Measurements from ENCODE around the gene MRPL40.

DNA sequence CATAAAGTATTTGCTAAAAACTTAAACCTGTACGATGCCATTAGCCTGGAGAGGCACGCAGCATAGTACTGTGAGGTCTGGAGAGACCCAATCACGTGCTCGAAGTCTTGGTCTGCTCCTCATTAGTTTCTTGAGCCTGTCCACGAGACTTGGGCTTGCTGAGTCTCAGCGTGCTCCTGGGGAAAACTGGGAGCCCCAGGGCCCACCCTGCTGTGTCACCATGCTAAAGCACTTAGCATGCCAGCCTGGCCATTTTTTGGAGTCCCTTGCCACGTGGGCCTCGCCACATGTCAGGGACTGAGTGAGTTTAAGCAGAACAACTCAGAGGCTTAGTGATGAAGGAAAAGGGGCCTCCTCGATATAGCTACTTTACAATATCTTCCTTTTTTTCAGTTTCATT, 50.0 kb downstream of the MRPL40 start:
- TF ChIP-seq EZH2 (IDR thresholded peaks at IDR 0.05; ENCODE audit: low read length, missing control alignments) = no peak
- TF ChIP-seq, protein P1, sequence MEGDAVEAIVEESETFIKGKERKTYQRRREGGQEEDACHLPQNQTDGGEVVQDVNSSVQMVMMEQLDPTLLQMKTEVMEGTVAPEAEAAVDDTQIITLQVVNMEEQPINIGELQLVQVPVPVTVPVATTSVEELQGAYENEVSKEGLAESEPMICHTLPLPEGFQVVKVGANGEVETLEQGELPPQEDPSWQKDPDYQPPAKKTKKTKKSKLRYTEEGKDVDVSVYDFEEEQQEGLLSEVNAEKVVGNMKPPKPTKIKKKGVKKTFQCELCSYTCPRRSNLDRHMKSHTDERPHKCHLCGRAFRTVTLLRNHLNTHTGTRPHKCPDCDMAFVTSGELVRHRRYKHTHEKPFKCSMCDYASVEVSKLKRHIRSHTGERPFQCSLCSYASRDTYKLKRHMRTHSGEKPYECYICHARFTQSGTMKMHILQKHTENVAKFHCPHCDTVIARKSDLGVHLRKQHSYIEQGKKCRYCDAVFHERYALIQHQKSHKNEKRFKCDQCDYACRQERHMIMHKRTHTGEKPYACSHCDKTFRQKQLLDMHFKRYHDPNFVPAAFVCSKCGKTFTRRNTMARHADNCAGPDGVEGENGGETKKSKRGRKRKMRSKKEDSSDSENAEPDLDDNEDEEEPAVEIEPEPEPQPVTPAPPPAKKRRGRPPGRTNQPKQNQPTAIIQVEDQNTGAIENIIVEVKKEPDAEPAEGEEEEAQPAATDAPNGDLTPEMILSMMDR (conservative IDR thresholded peaks at IDR 0.05 in 1 of 2, IDR thresholded peaks at IDR 0.05 in 1 of 2; ENCODE audit: low read depth in 1 of 2, low read length in 2 of 2) = no peak
